ENCODE results near the gene ADAMTS6.

DNA sequence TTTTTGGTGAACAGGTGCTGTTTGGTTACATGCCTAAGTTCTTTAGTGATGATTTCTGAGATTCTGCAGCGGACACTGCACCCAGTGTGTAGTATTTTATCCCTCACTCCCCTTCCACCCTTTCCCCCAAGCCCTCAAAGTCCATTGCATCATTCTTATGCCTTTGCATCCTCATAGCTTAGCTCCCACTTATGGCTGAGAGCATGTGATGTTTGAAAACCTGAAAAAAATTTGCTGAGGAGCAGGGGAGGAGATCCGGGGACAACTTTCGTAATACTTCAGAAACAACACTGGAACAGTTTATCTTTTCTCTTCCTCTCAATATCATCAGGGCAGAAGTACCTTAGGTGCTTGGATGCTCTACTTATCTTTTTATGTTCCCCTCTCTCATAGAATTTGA lies 226.4 kb downstream of the ADAMTS6 start:
- TF ChIP-seq, protein P1, sequence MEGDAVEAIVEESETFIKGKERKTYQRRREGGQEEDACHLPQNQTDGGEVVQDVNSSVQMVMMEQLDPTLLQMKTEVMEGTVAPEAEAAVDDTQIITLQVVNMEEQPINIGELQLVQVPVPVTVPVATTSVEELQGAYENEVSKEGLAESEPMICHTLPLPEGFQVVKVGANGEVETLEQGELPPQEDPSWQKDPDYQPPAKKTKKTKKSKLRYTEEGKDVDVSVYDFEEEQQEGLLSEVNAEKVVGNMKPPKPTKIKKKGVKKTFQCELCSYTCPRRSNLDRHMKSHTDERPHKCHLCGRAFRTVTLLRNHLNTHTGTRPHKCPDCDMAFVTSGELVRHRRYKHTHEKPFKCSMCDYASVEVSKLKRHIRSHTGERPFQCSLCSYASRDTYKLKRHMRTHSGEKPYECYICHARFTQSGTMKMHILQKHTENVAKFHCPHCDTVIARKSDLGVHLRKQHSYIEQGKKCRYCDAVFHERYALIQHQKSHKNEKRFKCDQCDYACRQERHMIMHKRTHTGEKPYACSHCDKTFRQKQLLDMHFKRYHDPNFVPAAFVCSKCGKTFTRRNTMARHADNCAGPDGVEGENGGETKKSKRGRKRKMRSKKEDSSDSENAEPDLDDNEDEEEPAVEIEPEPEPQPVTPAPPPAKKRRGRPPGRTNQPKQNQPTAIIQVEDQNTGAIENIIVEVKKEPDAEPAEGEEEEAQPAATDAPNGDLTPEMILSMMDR (IDR thresholded peaks at IDR 0.05; ENCODE audit: low read depth, low read length, poor library complexity, severe bottlenecking), result no peak
- no peak for TF ChIP-seq EZH2phosphoT487 (IDR thresholded peaks at IDR 0.05; ENCODE audit: borderline replicate concordance, low read length)
